SK-N-MC (cell line): ENCODE measurements around the gene KIAA1671.
"Not testable (repeated sequence)": the region's sequence is repeated elsewhere in the genome, so short reads cannot be mapped to it uniquely, and the experiment has no call there.

ENCODE experiments used
- DNase-seq: peaks from one replicate; pipeline ENCODE4 v3.0.0-alpha.2; 2011; ENCODE audit warnings: low read depth, low spot score
- H3K27ac ChIP-seq: fragments of 200-600 bp; sonication (generic); 2 replicates; pipeline ENCODE4 v1.5.1; 2016; ENCODE audit warnings: mixed run types
- H3K36me3 ChIP-seq: fragments of 200-600 bp; sonication (generic); 2 replicates; pipeline ENCODE4 v1.6.1; 2017; ENCODE audit warnings: antibody characterized with exemption, low read length, mixed read lengths; ENCODE audit not compliant: insufficient read depth
- H3K4me3 ChIP-seq: fragments of 200-600 bp; sonication (generic); 2 replicates; pipeline ENCODE4 v1.5.1; 2016
- H3K9ac ChIP-seq: fragments of 200-600 bp; sonication (generic); 2 replicates; pipeline ENCODE4 v1.8.0; 2017; ENCODE audit warnings: mixed run types, mixed read lengths; ENCODE audit not compliant: insufficient read length
- H3K9me3 ChIP-seq: fragments of 200-600 bp; sonication (generic); 2 replicates; pipeline ENCODE4 v1.6.1; 2017; ENCODE audit warnings: low read depth, mild to moderate bottlenecking, antibody characterized with exemption, low read length, moderate library complexity, mixed read lengths
- EZH2 ChIP-seq: fragments of 200-600 bp; sonication (generic); IDR thresholded peaks from one replicate; pipeline ENCODE4 v1.6.1; 2017; ENCODE audit warnings: antibody characterized with exemption
- FOXP2 ChIP-seq: optimal IDR thresholded peaks from 2 replicates; pipeline ENCODE3; 2011; ENCODE audit warnings: mild to moderate bottlenecking, moderate library complexity; ENCODE audit not compliant: insufficient read depth; ENCODE audit errors: extremely low read length, control extremely low read depth
- POLR2AphosphoS5 ChIP-seq: IDR thresholded peaks from 2 replicates; pipeline ENCODE4 v1.6.1; 2012; ENCODE audit warnings: mild to moderate bottlenecking, low read depth, low read length, borderline replicate concordance

Gene KIAA1671

DNA sequence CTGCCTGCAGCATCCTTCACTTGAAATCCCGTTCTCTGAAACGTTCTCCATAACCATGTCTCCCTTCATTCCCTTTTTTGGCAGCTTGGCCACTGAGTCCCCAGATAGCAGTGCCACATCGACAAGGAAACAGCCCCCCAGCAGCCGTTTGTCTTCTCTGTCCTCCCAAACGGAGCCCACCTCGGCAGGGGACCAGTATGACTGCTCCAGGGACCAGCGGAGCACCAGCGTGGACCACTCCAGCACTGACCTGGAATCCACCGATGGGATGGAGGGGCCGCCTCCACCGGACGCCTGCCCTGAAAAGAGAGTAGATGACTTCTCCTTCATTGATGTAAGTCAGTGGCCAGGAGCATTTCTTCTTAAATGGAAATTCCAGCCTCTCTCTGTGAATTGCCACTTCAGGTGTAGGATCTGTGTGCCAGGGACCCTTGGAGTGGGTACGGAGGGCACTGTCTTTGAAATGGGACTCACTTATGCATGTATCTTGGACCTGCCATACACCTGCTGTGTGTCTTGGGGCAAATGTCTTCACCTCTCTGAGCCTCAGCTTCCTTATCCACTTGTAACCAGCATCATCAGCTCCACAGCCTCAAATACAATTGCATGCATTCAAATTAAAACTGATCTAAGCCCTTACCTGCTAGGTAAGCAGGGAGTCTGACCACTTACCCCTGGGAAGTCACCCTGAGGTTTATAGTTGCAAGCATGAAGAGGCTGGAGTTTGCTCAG, 221.8 kb downstream of the KIAA1671 start:
- no peak overlapping the region for H3K9ac ChIP-seq
- no peak overlapping the region for H3K27ac ChIP-seq
- no peaks in the 10 kb centered on the region for H3K9me3 ChIP-seq
- H3K4me3 ChIP-seq, result no peak overlapping the region
- TF ChIP-seq EZH2 (no peak), FOXP2 (no peak), POLR2AphosphoS5 (no peak)
- no peaks in the 10 kb centered on the region for H3K36me3 ChIP-seq
- DNase-seq, result no peak

DNA sequence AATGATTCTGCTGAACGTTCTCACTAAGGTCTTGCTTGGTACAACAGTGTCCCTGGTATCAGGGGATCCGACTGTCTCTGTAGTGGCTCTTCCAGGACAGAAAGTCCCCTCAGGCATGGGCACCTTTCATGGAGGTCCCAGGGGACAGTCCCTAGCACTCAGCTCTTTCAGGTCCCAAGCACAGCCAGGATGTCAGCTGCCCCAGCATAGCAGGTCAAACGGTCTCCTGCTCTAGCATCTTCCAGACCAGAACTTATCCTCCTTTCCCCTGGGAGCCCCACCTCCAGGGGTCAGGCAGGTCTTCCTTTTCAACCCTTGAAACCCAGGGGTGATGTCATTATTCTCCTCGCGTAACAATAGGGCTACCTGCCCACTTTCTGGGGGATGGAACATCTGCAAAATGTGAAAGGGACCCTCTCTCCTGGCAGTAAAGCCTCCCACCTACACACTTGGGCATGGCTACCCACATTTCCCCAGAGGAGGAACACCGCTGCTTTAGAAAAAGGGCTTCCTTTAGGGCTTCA, 222.4 kb downstream of the KIAA1671 start:
- no peak for DNase-seq
- TF ChIP-seq POLR2AphosphoS5 (no peak), EZH2 (no peak), FOXP2 (no peak)
- Histone ChIP-seq H3K9ac (no peak overlapping the region), H3K4me3 (no peak overlapping the region), H3K36me3 (no peaks in the 10 kb centered on the region), H3K27ac (no peak overlapping the region), H3K9me3 (no peaks in the 10 kb centered on the region)

- TF ChIP-seq POLR2AphosphoS5 (no peak), FOXP2 (no peak), EZH2 (no peak)
- Histone ChIP-seq H3K27ac (no peak overlapping the region), H3K36me3 (no peaks in the 10 kb centered on the region), H3K9ac (no peak overlapping the region), H3K9me3 (no peaks in the 10 kb centered on the region), H3K4me3 (no peak overlapping the region)
- DNase-seq, result no peak
Observed at GRCh38 chr22:25176175-25176574, 223.7 kb downstream of the KIAA1671 start.

GRCh38 chr22:25176799-25177198, 224.3 kb downstream of the KIAA1671 start:
- no peak for DNase-seq
- H3K9me3 ChIP-seq, result no peaks in the 10 kb centered on the region
- no peak overlapping the region for H3K27ac ChIP-seq
- H3K4me3 ChIP-seq, result no peak overlapping the region
- no peak for TF ChIP-seq EZH2
- no peaks in the 10 kb centered on the region for H3K36me3 ChIP-seq
- H3K9ac ChIP-seq, result no peak overlapping the region

DNA sequence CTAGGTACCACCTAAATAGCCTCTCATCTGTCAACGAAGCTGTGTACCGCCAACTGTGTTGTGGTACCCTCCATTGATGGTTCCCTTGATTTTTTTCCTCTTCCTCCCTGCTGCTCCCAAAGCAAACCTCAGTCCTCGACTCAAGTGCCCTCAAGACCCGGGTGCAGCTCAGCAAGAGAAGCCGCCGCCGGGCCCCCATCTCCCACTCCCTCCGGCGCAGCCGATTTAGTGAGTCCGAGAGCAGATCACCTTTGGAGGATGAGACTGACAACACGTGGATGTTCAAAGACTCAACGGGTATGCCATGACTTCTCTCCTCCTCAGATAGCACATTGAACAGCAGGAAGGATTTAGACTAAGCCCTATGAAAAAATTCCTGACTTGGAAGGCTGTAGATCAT, 224.7 kb downstream of the KIAA1671 start:
- H3K9me3 ChIP-seq, result no peaks in the 10 kb centered on the region
- no peak overlapping the region for H3K27ac ChIP-seq
- no peak for DNase-seq
- H3K36me3 ChIP-seq, result no peaks in the 10 kb centered on the region
- no peak overlapping the region for H3K9ac ChIP-seq
- H3K4me3 ChIP-seq, result no peak overlapping the region
- TF ChIP-seq POLR2AphosphoS5 (no peak), FOXP2 (no peak), EZH2 (no peak)

DNA sequence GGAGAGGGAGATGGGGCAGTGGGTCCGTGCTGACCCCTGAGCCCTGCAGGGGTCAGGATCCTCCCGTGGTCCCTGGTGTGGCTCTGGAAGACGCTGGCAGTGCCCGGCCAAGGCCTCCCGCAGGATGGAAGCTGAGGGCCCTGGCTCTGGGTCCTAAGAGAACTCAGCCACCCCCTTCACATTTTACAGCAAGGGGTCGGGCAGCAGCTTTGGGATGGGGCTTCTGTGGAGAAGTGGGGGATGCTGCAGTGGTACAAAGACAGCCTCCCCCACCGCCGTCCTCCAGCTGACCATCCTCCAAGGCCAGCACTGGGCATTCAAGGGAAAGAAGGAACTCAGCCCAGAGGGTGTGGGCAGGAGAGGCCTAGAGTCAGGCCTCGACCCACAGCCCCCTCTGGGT, 225.4 kb downstream of the KIAA1671 start:
- no peaks in the 10 kb centered on the region for H3K36me3 ChIP-seq
- TF ChIP-seq POLR2AphosphoS5, result no peak
- TF ChIP-seq FOXP2, result no peak

DNA sequence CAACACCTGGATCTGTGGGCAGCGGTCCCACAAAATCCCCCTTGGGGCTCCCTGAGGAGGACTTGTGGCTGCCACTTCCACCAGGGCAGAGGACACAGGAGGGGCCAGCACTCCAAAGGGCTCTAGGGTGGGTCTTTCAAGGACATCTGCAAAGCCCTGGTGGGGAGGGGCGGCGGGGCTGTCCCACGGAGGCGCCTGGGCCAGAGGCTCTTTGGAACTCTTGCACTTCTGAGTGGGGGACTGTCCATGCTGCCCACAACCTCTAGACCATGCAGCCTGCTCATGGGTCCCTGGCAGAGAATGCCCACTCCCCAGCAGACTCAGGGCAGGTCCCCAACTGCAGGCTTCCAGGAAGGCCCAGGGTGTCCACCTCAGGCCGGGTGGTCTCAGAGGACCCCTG, 225.8 kb downstream of the KIAA1671 start:
- not testable (repeated sequence) for H3K9ac ChIP-seq

More for the DNA sequence above, 225.4 kb downstream of the KIAA1671 start:
- no peak overlapping the region for H3K4me3 ChIP-seq
- no peaks in the 10 kb centered on the region for H3K9me3 ChIP-seq
- DNase-seq, result no peak
- H3K27ac ChIP-seq, result no peak overlapping the region
- no peak overlapping the region for H3K9ac ChIP-seq

DNA sequence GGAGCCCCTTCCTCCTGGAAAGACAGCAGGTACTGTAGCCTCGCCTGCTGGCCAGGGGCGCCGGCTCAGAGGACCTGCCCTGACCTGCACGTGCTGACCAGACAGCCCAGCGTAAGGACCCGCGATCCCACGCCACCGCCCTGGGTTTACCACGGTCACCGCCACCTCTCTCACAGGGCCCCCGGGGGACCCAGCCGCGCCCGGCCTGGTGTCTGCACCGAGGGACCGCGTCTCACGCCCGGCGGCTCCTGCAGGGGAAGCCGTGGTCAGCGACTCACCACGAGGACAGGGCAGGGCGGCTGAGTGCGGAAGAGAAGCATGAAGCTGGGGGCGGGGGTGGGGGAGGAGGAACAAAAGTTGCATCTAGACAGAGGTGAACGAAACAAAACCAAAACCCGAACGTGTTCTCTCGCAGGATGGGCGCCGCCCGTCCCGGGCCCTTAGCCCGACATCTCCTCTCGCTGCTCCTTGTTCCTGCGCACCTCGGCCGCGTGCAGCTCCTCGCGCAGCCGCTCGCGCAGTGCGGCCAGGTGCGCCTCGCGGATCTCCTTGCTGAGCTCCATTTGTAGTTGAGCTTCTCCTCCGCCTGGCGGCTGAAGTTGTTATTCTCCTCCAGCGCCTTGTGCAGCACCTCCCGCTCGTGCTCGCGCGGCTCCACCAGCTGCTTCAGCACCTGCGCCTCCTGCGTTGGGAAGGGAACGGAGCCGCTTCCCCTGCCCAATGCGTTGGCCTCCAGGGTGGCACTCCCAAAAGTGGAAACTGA, 226.5 kb downstream of the KIAA1671 start:
- not testable (repeated sequence) for H3K9me3 ChIP-seq, DNase-seq, H3K9ac ChIP-seq, H3K4me3 ChIP-seq, H3K36me3 ChIP-seq, H3K27ac ChIP-seq

More for the DNA sequence above, 225.8 kb downstream of the KIAA1671 start:
- H3K4me3 ChIP-seq, H3K9me3 ChIP-seq, H3K27ac ChIP-seq, H3K36me3 ChIP-seq, DNase-seq: not testable (repeated sequence)
